Neural crest cell (in vitro differentiated cells): ENCODE data around the gene GIGYF1. TPM values are rescaled to one million over a fixed set of nuclear protein-coding genes. Genes with fewer than 3 reads are reported as not detected.
"Not testable (repeated sequence)": the region's sequence is repeated elsewhere in the genome, so short reads cannot be mapped to it uniquely, and the experiment has no call there.

Experiments used
- DNase-seq: peaks from one replicate; pipeline ENCODE4 v3.0.0; 2021; ENCODE audit warnings: low read depth, mixed read lengths, low spot score
- H3K27ac Mint-ChIP-seq: one replicate; pipeline ENCODE4 v1.8.0; 2021; ENCODE audit warnings: mild to moderate bottlenecking, mixed read lengths; ENCODE audit not compliant: unreplicated experiment
- H3K27me3 Mint-ChIP-seq: 2 replicates; pipeline ENCODE4 v1.8.0; 2021; ENCODE audit warnings: low read depth, mild to moderate bottlenecking, mixed read lengths
- H3K36me3 Mint-ChIP-seq: 2 replicates; pipeline ENCODE4 v1.8.0; 2021; ENCODE audit warnings: low read depth, mild to moderate bottlenecking, mixed read lengths
- H3K4me1 Mint-ChIP-seq: 2 replicates; pipeline ENCODE4 v1.8.0; 2021; ENCODE audit warnings: mixed read lengths
- H3K4me3 Mint-ChIP-seq: one replicate; pipeline ENCODE4 v1.8.0; 2021; ENCODE audit warnings: mild to moderate bottlenecking, mixed read lengths
- H3K9me3 Mint-ChIP-seq: 2 replicates; pipeline ENCODE4 v1.8.0; 2021; ENCODE audit warnings: mixed read lengths
- CTCF ChIP-seq: fragments of 200-600 bp; sonication (generic); conservative IDR thresholded peaks from 2 replicates; pipeline ENCODE4 v1.5.0; 2021; ENCODE audit warnings: antibody characterized with exemption, mild to moderate bottlenecking
- total RNA-seq: library from RNA; stranded (reverse); gene quantifications from 2 replicates; pipeline ENCODE4 v1.2.1, GENCODE V29; 2021

GIGYF1 gene
- total RNA-seq, 1 donor from 2014 or later: 82.9 TPM

- DNase-seq: peak; percentile 99
- peaks cover 14% of the 10 kb centered on the region for H3K4me1 Mint-ChIP-seq
- no peaks in the 10 kb centered on the region for H3K9me3 Mint-ChIP-seq
- peaks cover 3% of the 10 kb centered on the region for H3K36me3 Mint-ChIP-seq
- peaks cover 8% of the 10 kb centered on the region for H3K27me3 Mint-ChIP-seq
- H3K27ac Mint-ChIP-seq: peak within 1 kb of the TSS; percentile 95
- H3K4me3 Mint-ChIP-seq: peak within 1 kb of the TSS; percentile 96
- TF ChIP-seq CTCF: no peak
These were observed 12.0 kb upstream of the GIGYF1 start, which contains the start of gene POP7 for GRCh38 chr7:100705753-100706671. TSS of gene POP7 (plus strand) at chr7:100706121. CDS start at chr7:100706831, 710 bp downstream.

- DNase-seq: peak; percentile 96
- Mint-ChIP-seq H3K27ac (peak overlapping the region; percentile 94), H3K4me3 (peak overlapping the region; percentile 96), H3K4me1 (peaks cover 14% of the 10 kb centered on the region), H3K27me3 (peaks cover 10% of the 10 kb centered on the region), H3K9me3 (no peaks in the 10 kb centered on the region), H3K36me3 (peaks cover 3% of the 10 kb centered on the region)
- TF ChIP-seq CTCF: peak; percentile 96
These were observed 11.3 kb upstream of the GIGYF1 start for GRCh38 chr7:100705320-100705752.

GRCh38 chr7:100701089-100701488 lies 7.0 kb upstream of the GIGYF1 start:
- peak overlapping the region; percentile 87 for H3K27ac Mint-ChIP-seq
- not testable (repeated sequence) for H3K4me3 Mint-ChIP-seq, H3K9me3 Mint-ChIP-seq, H3K4me1 Mint-ChIP-seq, DNase-seq, H3K36me3 Mint-ChIP-seq
- peaks cover 36% of the 10 kb centered on the region for H3K27me3 Mint-ChIP-seq

GRCh38 chr7:100699018-100699417 lies 5.0 kb upstream of the GIGYF1 start:
- Mint-ChIP-seq H3K36me3 (no peaks in the 10 kb centered on the region), H3K4me3 (peak overlapping the region; percentile 54), H3K27ac (no peak overlapping the region), H3K4me1 (no peaks in the 10 kb centered on the region), H3K9me3 (no peaks in the 10 kb centered on the region), H3K27me3 (peaks cover 51% of the 10 kb centered on the region)
- DNase-seq: no peak
- no peak for TF ChIP-seq CTCF

- Mint-ChIP-seq H3K27ac (no peak overlapping the region), H3K36me3 (no peaks in the 10 kb centered on the region), H3K4me1 (peaks cover 18% of the 10 kb centered on the region), H3K27me3 (peaks cover 48% of the 10 kb centered on the region), H3K4me3 (peak overlapping the region; percentile 85), H3K9me3 (no peaks in the 10 kb centered on the region)
- no peak for DNase-seq
- TF ChIP-seq CTCF: no peak
These were observed 2.1 kb upstream of the GIGYF1 start for GRCh38 chr7:100696123-100696521.
